Measurements from ENCODE around the gene GRIN1.

DNA sequence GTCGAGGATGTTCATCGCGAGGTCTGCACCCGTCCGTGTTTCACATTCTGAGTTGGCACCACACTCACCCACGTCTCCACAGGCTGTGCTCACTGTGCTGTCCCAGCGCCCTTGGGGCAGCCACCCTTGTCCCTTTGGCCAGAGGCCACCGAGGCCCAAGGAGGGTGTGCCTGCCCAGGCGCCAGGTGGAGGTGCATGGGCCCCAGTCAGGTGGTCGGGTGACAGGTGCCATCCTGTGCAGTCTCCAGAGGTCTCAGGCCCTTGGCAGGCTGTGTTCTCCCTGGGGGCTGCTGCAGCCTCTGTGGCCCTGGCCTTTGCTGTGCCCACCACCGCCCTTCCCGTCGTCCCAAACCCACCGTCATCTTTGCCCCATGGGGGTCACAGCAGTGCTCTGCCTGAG is 39.7 kb upstream of the GRIN1 start:
- TF ChIP-seq, protein P1, sequence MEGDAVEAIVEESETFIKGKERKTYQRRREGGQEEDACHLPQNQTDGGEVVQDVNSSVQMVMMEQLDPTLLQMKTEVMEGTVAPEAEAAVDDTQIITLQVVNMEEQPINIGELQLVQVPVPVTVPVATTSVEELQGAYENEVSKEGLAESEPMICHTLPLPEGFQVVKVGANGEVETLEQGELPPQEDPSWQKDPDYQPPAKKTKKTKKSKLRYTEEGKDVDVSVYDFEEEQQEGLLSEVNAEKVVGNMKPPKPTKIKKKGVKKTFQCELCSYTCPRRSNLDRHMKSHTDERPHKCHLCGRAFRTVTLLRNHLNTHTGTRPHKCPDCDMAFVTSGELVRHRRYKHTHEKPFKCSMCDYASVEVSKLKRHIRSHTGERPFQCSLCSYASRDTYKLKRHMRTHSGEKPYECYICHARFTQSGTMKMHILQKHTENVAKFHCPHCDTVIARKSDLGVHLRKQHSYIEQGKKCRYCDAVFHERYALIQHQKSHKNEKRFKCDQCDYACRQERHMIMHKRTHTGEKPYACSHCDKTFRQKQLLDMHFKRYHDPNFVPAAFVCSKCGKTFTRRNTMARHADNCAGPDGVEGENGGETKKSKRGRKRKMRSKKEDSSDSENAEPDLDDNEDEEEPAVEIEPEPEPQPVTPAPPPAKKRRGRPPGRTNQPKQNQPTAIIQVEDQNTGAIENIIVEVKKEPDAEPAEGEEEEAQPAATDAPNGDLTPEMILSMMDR (IDR thresholded peaks at IDR 0.05): no peak
- TF ChIP-seq ZFX (IDR thresholded peaks at IDR 0.05; ENCODE audit: borderline replicate concordance): no peak

All from 22Rv1 (cell line).